ENCODE measurements around the gene ENDOV.

ENDOV gene

GRCh38 chr17:80449930-80450576 lies 35.1 kb downstream of the ENDOV start:
- DNase-seq (ENCODE audit: low read depth, low spot score): no peak

- DNase-seq (ENCODE audit: low read depth, low spot score): no peak
Measured at GRCh38 chr17:80451104-80451775, 36.3 kb downstream of the ENDOV start.

GRCh38 chr17:80452173-80452915 lies 37.4 kb downstream of the ENDOV start:
- DNase-seq (ENCODE audit: low read depth, low spot score): no peak

GRCh38 chr17:80453126-80453997 lies 38.4 kb downstream of the ENDOV start:
- no peak for DNase-seq (ENCODE audit: low read depth, low spot score)

- DNase-seq (ENCODE audit: low read depth, low spot score): no peak
Measured at GRCh38 chr17:80453998-80454556, 39.1 kb downstream of the ENDOV start.

GRCh38 chr17:80454557-80455335 lies 39.8 kb downstream of the ENDOV start:
- DNase-seq (ENCODE audit: low read depth, low spot score): peak; percentile 99

GRCh38 chr17:80455336-80455710 lies 40.4 kb downstream of the ENDOV start:
- DNase-seq (ENCODE audit: low read depth, low spot score): no peak

- no peak for DNase-seq (ENCODE audit: low read depth, low spot score)
Measured at GRCh38 chr17:80455784-80456183, 40.8 kb downstream of the ENDOV start.

GRCh38 chr17:80456465-80457235 lies 41.7 kb downstream of the ENDOV start:
- no peak for DNase-seq (ENCODE audit: low read depth, low spot score)

- no peak for DNase-seq (ENCODE audit: low read depth, low spot score)
Measured at GRCh38 chr17:80457236-80457856, 42.4 kb downstream of the ENDOV start.

GRCh38 chr17:80458016-80458415 lies 43.0 kb downstream of the ENDOV start:
- no peak for DNase-seq (ENCODE audit: low read depth, low spot score)

GRCh38 chr17:80459234-80459633 lies 44.3 kb downstream of the ENDOV start:
- no peak for DNase-seq (ENCODE audit: low read depth, low spot score)

GRCh38 chr17:80460429-80460834 lies 45.5 kb downstream of the ENDOV start:
- no peak for DNase-seq (ENCODE audit: low read depth, low spot score)

GRCh38 chr17:80461528-80462160 lies 46.7 kb downstream of the ENDOV start:
- DNase-seq (ENCODE audit: low read depth, low spot score): no peak

- no peak for DNase-seq (ENCODE audit: low read depth, low spot score)
Measured at GRCh38 chr17:80463784-80464400, 48.9 kb downstream of the ENDOV start.

- no peak for DNase-seq (ENCODE audit: low read depth, low spot score)
Measured at GRCh38 chr17:80464486-80464885, 49.5 kb downstream of the ENDOV start.

GRCh38 chr17:80465327-80465974 lies 50.5 kb downstream of the ENDOV start:
- no peak for DNase-seq (ENCODE audit: low read depth, low spot score)

GRCh38 chr17:80466188-80466705 lies 51.3 kb downstream of the ENDOV start:
- DNase-seq (ENCODE audit: low read depth, low spot score): no peak

All from astrocyte of the hippocampus (primary cell).